ENCODE data around the gene TRIO. TPM values are rescaled to one million over a fixed set of nuclear protein-coding genes. Genes with fewer than 3 reads are reported as not detected.

The TRIO gene
- total RNA-seq, 2 experiments from 2014 or later, result 6.0 to 6.6 TPM

- H3K36me3 Mint-ChIP-seq, result no peaks in the 10 kb centered on the region
- CTCF ChIA-PET, result no interaction called here
- peaks cover 42% of the 10 kb centered on the region for H3K27me3 Mint-ChIP-seq
- intact Hi-C loops (cut with micrococcal nuclease), result loop anchor here (2.0 to 10.0 kb wide), 5 partner anchors 35 to 523 kb away; partner anchors contain the start of gene OTULINL
- DNase-seq, result peak; percentile 48
- peak overlapping the region; percentile 74 for H3K4me3 Mint-ChIP-seq
- H3K27ac Mint-ChIP-seq, result peak overlapping the region; percentile 5
- POLR2A ChIA-PET, result no interaction called here
- peaks cover 12% of the 10 kb centered on the region for H3K4me1 Mint-ChIP-seq (ENCODE audit: low read depth)
- no peaks in the 10 kb centered on the region for H3K9me3 Mint-ChIP-seq
Measured at GRCh38 chr5:14143841-14144585, 871 bp downstream of the TRIO start.

- POLR2A ChIA-PET, result no interaction called here
- peaks cover 12% of the 10 kb centered on the region for H3K4me1 Mint-ChIP-seq (ENCODE audit: low read depth)
- H3K9me3 Mint-ChIP-seq, result no peaks in the 10 kb centered on the region
- peak overlapping the region; percentile 40 for H3K27ac Mint-ChIP-seq
- H3K36me3 Mint-ChIP-seq, result no peaks in the 10 kb centered on the region
- CTCF ChIA-PET, result no interaction called here
- DNase-seq, result peak; percentile 41
- intact Hi-C loops (cut with micrococcal nuclease), result loop anchor here (2.0 to 10.0 kb wide), 5 partner anchors 36 to 522 kb away; partner anchors contain the start of gene OTULINL
- peaks cover 44% of the 10 kb centered on the region for H3K27me3 Mint-ChIP-seq
- peak overlapping the region; percentile 74 for H3K4me3 Mint-ChIP-seq
Measured at GRCh38 chr5:14144586-14145434, 1.7 kb downstream of the TRIO start.

GRCh38 chr5:14145435-14146334, 2.5 kb downstream of the TRIO start:
- DNase-seq, result no peak
- ChIA-PET CTCF (no interaction called here), POLR2A (no interaction called here)
- Mint-ChIP-seq H3K27me3 (peaks cover 44% of the 10 kb centered on the region), H3K27ac (peak overlapping the region; percentile 40), H3K9me3 (no peaks in the 10 kb centered on the region), H3K4me3 (peak overlapping the region; percentile 69), H3K4me1 (ENCODE audit: low read depth) (peaks cover 12% of the 10 kb centered on the region), H3K36me3 (no peaks in the 10 kb centered on the region)
- intact Hi-C loops (cut with micrococcal nuclease), result loop anchor here (2.0 to 10.0 kb wide), 3 partner anchors 37 to 131 kb away; no protein-coding TSS in a partner anchor

GRCh38 chr5:14146725-14147124, 3.6 kb downstream of the TRIO start:
- Mint-ChIP-seq H3K27ac (no peak overlapping the region), H3K36me3 (no peaks in the 10 kb centered on the region), H3K4me1 (ENCODE audit: low read depth) (peaks cover 12% of the 10 kb centered on the region), H3K27me3 (peaks cover 40% of the 10 kb centered on the region), H3K9me3 (no peaks in the 10 kb centered on the region), H3K4me3 (no peak overlapping the region)
- no peak for DNase-seq
- POLR2A ChIA-PET, result no interaction called here
- intact Hi-C loops (cut with micrococcal nuclease), result loop anchor here (10.0 kb wide), 2 partner anchors 118 to 132 kb away; no protein-coding TSS in a partner anchor
- CTCF ChIA-PET, result interaction anchor here (0.6 kb wide), 1 partner anchor 109 kb away, joined by 3 read pairs; no protein-coding TSS in a partner anchor

GRCh38 chr5:14147210-14147609, 4.1 kb downstream of the TRIO start:
- peaks cover 12% of the 10 kb centered on the region for H3K4me1 Mint-ChIP-seq (ENCODE audit: low read depth)
- no peak for DNase-seq
- no peak overlapping the region for H3K27ac Mint-ChIP-seq
- intact Hi-C loops (cut with micrococcal nuclease), result loop anchor here (10.0 kb wide), 2 partner anchors 118 to 132 kb away; no protein-coding TSS in a partner anchor
- ChIA-PET POLR2A (no interaction called here), CTCF (interaction anchor here (0.6 kb wide), 1 partner anchor 109 kb away, joined by 3 read pairs; no protein-coding TSS in a partner anchor)
- H3K27me3 Mint-ChIP-seq, result peaks cover 38% of the 10 kb centered on the region
- no peaks in the 10 kb centered on the region for H3K9me3 Mint-ChIP-seq
- H3K36me3 Mint-ChIP-seq, result no peaks in the 10 kb centered on the region
- H3K4me3 Mint-ChIP-seq, result no peak overlapping the region

- no peak overlapping the region for H3K4me3 Mint-ChIP-seq
- no peak for DNase-seq
- POLR2A ChIA-PET, result no interaction called here
- H3K9me3 Mint-ChIP-seq, result no peaks in the 10 kb centered on the region
- H3K27ac Mint-ChIP-seq, result no peak overlapping the region
- CTCF ChIA-PET, result interaction anchor here (0.9 kb wide), 1 partner anchor 122 kb away, joined by 5 read pairs; no protein-coding TSS in a partner anchor
- peaks cover 35% of the 10 kb centered on the region for H3K27me3 Mint-ChIP-seq
- H3K36me3 Mint-ChIP-seq, result no peaks in the 10 kb centered on the region
- peaks cover 8% of the 10 kb centered on the region for H3K4me1 Mint-ChIP-seq (ENCODE audit: low read depth)
- intact Hi-C loops (cut with micrococcal nuclease), result loop anchor here (10.0 kb wide), 2 partner anchors 116 to 134 kb away; no protein-coding TSS in a partner anchor
Measured at GRCh38 chr5:14148483-14148882, 5.3 kb downstream of the TRIO start.

- DNase-seq, result no peak
- Mint-ChIP-seq H3K27me3 (peaks cover 37% of the 10 kb centered on the region), H3K4me3 (no peak overlapping the region), H3K36me3 (no peaks in the 10 kb centered on the region), H3K4me1 (ENCODE audit: low read depth) (peaks cover 8% of the 10 kb centered on the region), H3K9me3 (no peaks in the 10 kb centered on the region), H3K27ac (no peak overlapping the region)
- intact Hi-C loops (cut with micrococcal nuclease), result loop anchor here (10.0 kb wide), 2 partner anchors 116 to 134 kb away; no protein-coding TSS in a partner anchor
- CTCF ChIA-PET, result interaction anchor here (0.9 kb wide), 1 partner anchor 121 kb away, joined by 5 read pairs; no protein-coding TSS in a partner anchor
- POLR2A ChIA-PET, result no interaction called here
Measured at GRCh38 chr5:14148890-14149671, 5.9 kb downstream of the TRIO start.

- CTCF ChIA-PET, result no interaction called here
Measured at GRCh38 chr5:14149672-14150274, 6.6 kb downstream of the TRIO start.

GRCh38 chr5:14151416-14151815, 8.3 kb downstream of the TRIO start:
- DNase-seq, result no peak
- H3K4me1 Mint-ChIP-seq (ENCODE audit: low read depth), result no peaks in the 10 kb centered on the region
- no peak overlapping the region for H3K4me3 Mint-ChIP-seq
- H3K9me3 Mint-ChIP-seq, result no peaks in the 10 kb centered on the region
- ChIA-PET POLR2A (no interaction called here), CTCF (no interaction called here)
- intact Hi-C loops (cut with micrococcal nuclease), result no loop called here
- H3K27ac Mint-ChIP-seq, result no peak overlapping the region
- peaks cover 24% of the 10 kb centered on the region for H3K27me3 Mint-ChIP-seq
- H3K36me3 Mint-ChIP-seq, result no peaks in the 10 kb centered on the region

More at GRCh38 chr5:14149672-14150274, 6.6 kb downstream of the TRIO start:
- no peak overlapping the region for H3K4me3 Mint-ChIP-seq
- POLR2A ChIA-PET, result no interaction called here
- no peak overlapping the region for H3K27ac Mint-ChIP-seq
- no peaks in the 10 kb centered on the region for H3K9me3 Mint-ChIP-seq
- H3K4me1 Mint-ChIP-seq (ENCODE audit: low read depth), result peaks cover 6% of the 10 kb centered on the region
- no peak for DNase-seq
- intact Hi-C loops (cut with micrococcal nuclease), result loop anchor here (10.0 kb wide), 2 partner anchors 115 to 135 kb away; no protein-coding TSS in a partner anchor
- peaks cover 37% of the 10 kb centered on the region for H3K27me3 Mint-ChIP-seq
- H3K36me3 Mint-ChIP-seq, result no peaks in the 10 kb centered on the region

GRCh38 chr5:14153071-14153864, 10.1 kb downstream of the TRIO start:
- Mint-ChIP-seq H3K36me3 (no peaks in the 10 kb centered on the region), H3K4me1 (ENCODE audit: low read depth) (no peaks in the 10 kb centered on the region), H3K4me3 (no peak overlapping the region), H3K9me3 (no peaks in the 10 kb centered on the region), H3K27me3 (peaks cover 20% of the 10 kb centered on the region), H3K27ac (no peak overlapping the region)
- no peak for DNase-seq
- intact Hi-C loops (cut with micrococcal nuclease), result no loop called here
- ChIA-PET CTCF (no interaction called here), POLR2A (no interaction called here)

Data from activated CD4-positive, alpha-beta memory T cell treated with anti-CD3 and anti-CD28 coated beads for 36 hours (primary cell).